HEK293 (cell line): ENCODE results near the gene TMEM45A.

ENCODE experiments used
- CTCF ChIA-PET: fragments of 350-600 bp; formaldehyde crosslinking; extraction: SDS; loops from one replicate; lab custom pipeline; 2021; ENCODE audit warnings: antibody characterized with exemption; lab: Yijun Ruan, JAX
- POLR2A ChIA-PET: fragments of 300-600 bp; formaldehyde crosslinking; extraction: SDS; loops from one replicate; lab custom pipeline; 2020; ENCODE audit warnings: antibody characterized with exemption, inconsistent platforms; lab: Yijun Ruan, JAX
- H3K27ac ChIP-seq: fragments of 200-500 bp; sonication (Bioruptor generic); 2 replicates; pipeline ENCODE4 v1.5.1; 2014; ENCODE audit warnings: low read depth, low read length, control low read depth, inconsistent platforms; ENCODE audit errors: extremely low read depth
- H3K36me3 ChIP-seq, 2 experiments: fragments of 200-500 bp in 1 of 2; sonication (Bioruptor generic) in 1 of 2; 1 replicate in 1 of 2; 2 replicates in 1 of 2; pipeline ENCODE4 v1.5.1; 2014 to 2017; ENCODE audit warnings: inconsistent platforms in 2 of 2, low read length in 2 of 2; ENCODE audit not compliant: control insufficient read depth in 2 of 2, insufficient read depth in 1 of 2
- H3K4me1 ChIP-seq: fragments of 200-500 bp; sonication (Bioruptor generic); 2 replicates; pipeline ENCODE4 v1.5.1; 2014; ENCODE audit warnings: mild to moderate bottlenecking, low read length, inconsistent platforms; ENCODE audit not compliant: control insufficient read depth, insufficient read depth
- H3K4me3 ChIP-seq: 2 replicates; pipeline ENCODE4 v1.5.1; 2011; ENCODE audit warnings: low read depth, mild to moderate bottlenecking, control low read depth, low read length, moderate library complexity
- H3K9me3 ChIP-seq: fragments of 200-500 bp; sonication (Bioruptor generic); 2 replicates; pipeline ENCODE4 v1.5.1; 2014; ENCODE audit warnings: low read depth, low read length, inconsistent platforms; ENCODE audit not compliant: control insufficient read depth, insufficient read depth
- ATF2 ChIP-seq: fragments of 450-650 bp; formaldehyde crosslinking; IDR thresholded peaks from 2 replicates; pipeline ENCODE4 v1.5.1; 2016; ENCODE audit warnings: missing biosample characterization, missing genetic modification characterization, low read depth
- GLI2 ChIP-seq: fragments of 450-650 bp; formaldehyde crosslinking; IDR thresholded peaks from 2 replicates; pipeline ENCODE4; 2017; ENCODE audit warnings: missing biosample characterization, missing genetic modification characterization, low read depth, borderline replicate concordance
- GLI4 ChIP-seq: fragments of 450-650 bp; formaldehyde crosslinking; IDR thresholded peaks from 2 replicates; pipeline ENCODE4 v1.5.1; 2016; ENCODE audit warnings: missing biosample characterization, missing genetic modification characterization
- GLIS1 ChIP-seq: fragments of 450-650 bp; formaldehyde crosslinking; IDR thresholded peaks from 2 replicates; pipeline ENCODE4 v1.5.1; 2016; ENCODE audit warnings: missing biosample characterization, missing genetic modification characterization
- OSR2 ChIP-seq: fragments of 450-650 bp; formaldehyde crosslinking; IDR thresholded peaks from 2 replicates; pipeline ENCODE4 v1.5.1; 2016; ENCODE audit warnings: missing biosample characterization, missing genetic modification characterization
- PRDM2 ChIP-seq: fragments of 450-650 bp; formaldehyde crosslinking; IDR thresholded peaks from 2 replicates; pipeline ENCODE4 v1.5.1; 2016; ENCODE audit warnings: missing biosample characterization, missing genetic modification characterization, borderline replicate concordance
- ZNF121 ChIP-seq: fragments of 450-650 bp; formaldehyde crosslinking; IDR thresholded peaks from 2 replicates; pipeline ENCODE4 v1.5.1; 2016; ENCODE audit warnings: missing biosample characterization, missing genetic modification characterization
- ZNF155 ChIP-seq: fragments of 450-650 bp; formaldehyde crosslinking; IDR thresholded peaks from 2 replicates; pipeline ENCODE4 v1.5.1; 2016; ENCODE audit warnings: missing biosample characterization, missing genetic modification characterization
- ZNF2 ChIP-seq: fragments of 450-650 bp; formaldehyde crosslinking; IDR thresholded peaks from 2 replicates; pipeline ENCODE4 v1.5.1; 2016; ENCODE audit warnings: missing biosample characterization, missing genetic modification characterization
- ZNF292 ChIP-seq: fragments of 450-650 bp; formaldehyde crosslinking; IDR thresholded peaks from 2 replicates; pipeline ENCODE4 v1.5.1; 2016; ENCODE audit warnings: low read depth, missing biosample characterization, missing genetic modification characterization, borderline replicate concordance
- ZNF335 ChIP-seq: fragments of 450-650 bp; formaldehyde crosslinking; conservative IDR thresholded peaks from 2 replicates; pipeline ENCODE4 v1.5.1; 2016; ENCODE audit warnings: missing biosample characterization, missing genetic modification characterization
- ZNF394 ChIP-seq: fragments of 450-650 bp; formaldehyde crosslinking; IDR thresholded peaks from 2 replicates; pipeline ENCODE4 v1.5.1; 2016; ENCODE audit warnings: missing biosample characterization, missing genetic modification characterization, mild to moderate bottlenecking, moderate library complexity, borderline replicate concordance
- ZNF404 ChIP-seq: fragments of 450-650 bp; formaldehyde crosslinking; IDR thresholded peaks from 2 replicates; pipeline ENCODE4 v1.5.1; 2017; ENCODE audit warnings: missing biosample characterization, missing genetic modification characterization
- ZNF529 ChIP-seq: fragments of 450-650 bp; formaldehyde crosslinking; IDR thresholded peaks from 2 replicates; pipeline ENCODE4 v1.5.1; 2017; ENCODE audit warnings: missing genetic modification characterization, missing biosample characterization; ENCODE audit not compliant: insufficient replicate concordance
- ZNF530 ChIP-seq: fragments of 450-650 bp; formaldehyde crosslinking; IDR thresholded peaks from 2 replicates; pipeline ENCODE4 v1.5.1; 2016; ENCODE audit warnings: low read depth, missing biosample characterization, missing genetic modification characterization
- ZNF701 ChIP-seq: fragments of 450-650 bp; formaldehyde crosslinking; IDR thresholded peaks from 2 replicates; pipeline ENCODE4 v1.5.1; 2016; ENCODE audit warnings: missing biosample characterization, missing genetic modification characterization
- ZNF76 ChIP-seq: fragments of 450-650 bp; formaldehyde crosslinking; IDR thresholded peaks from 2 replicates; pipeline ENCODE4; 2016; ENCODE audit warnings: low read depth, missing biosample characterization, missing genetic modification characterization, borderline replicate concordance
- ZNF785 ChIP-seq: fragments of 450-650 bp; formaldehyde crosslinking; IDR thresholded peaks from 2 replicates; pipeline ENCODE4 v1.5.1; 2016; ENCODE audit warnings: missing biosample characterization, missing genetic modification characterization
- ZNF792 ChIP-seq: fragments of 450-650 bp; formaldehyde crosslinking; IDR thresholded peaks from 2 replicates; pipeline ENCODE4 v1.5.1; 2016; ENCODE audit warnings: missing biosample characterization, missing genetic modification characterization
- ZSCAN18 ChIP-seq: fragments of 450-650 bp; formaldehyde crosslinking; IDR thresholded peaks from 2 replicates; pipeline ENCODE4 v1.5.1; 2016; ENCODE audit warnings: missing biosample characterization, missing genetic modification characterization

Gene TMEM45A

GRCh38 chr3:100553618-100554372 lies 61.4 kb downstream of the TMEM45A start:
- no peaks in the 10 kb centered on the region for H3K36me3 ChIP-seq
- POLR2A ChIA-PET: no interaction called here
- CTCF ChIA-PET: no interaction called here
- no peaks in the 10 kb centered on the region for H3K9me3 ChIP-seq
- no peak overlapping the region for H3K27ac ChIP-seq
- no peak for TF ChIP-seq GLI4 (tag by site-specific recombination)
- no peak for TF ChIP-seq ZNF155 (tag by site-specific recombination)
- TF ChIP-seq ZNF792 (tag by site-specific recombination): no peak
- no peak for TF ChIP-seq GLI2
- TF ChIP-seq ATF2 (tag by site-specific recombination): no peak
- TF ChIP-seq ZNF292: no peak
- TF ChIP-seq GLIS1 (tag by site-specific recombination): no peak
- no peak for TF ChIP-seq ZNF121 (tag by site-specific recombination)
- TF ChIP-seq OSR2 (tag by site-specific recombination): no peak
- H3K4me3 ChIP-seq: no peak overlapping the region
- no peaks in the 10 kb centered on the region for H3K4me1 ChIP-seq

- ChIA-PET CTCF (no interaction called here), POLR2A (no interaction called here)
- Histone ChIP-seq H3K4me1 (no peaks in the 10 kb centered on the region), H3K27ac (no peak overlapping the region), H3K9me3 (no peaks in the 10 kb centered on the region), H3K36me3 (no peaks in the 10 kb centered on the region), H3K4me3 (no peak overlapping the region)
- TF ChIP-seq ZSCAN18: no peak
- TF ChIP-seq ZNF529: no peak
- TF ChIP-seq ZNF785 (tag by site-specific recombination): no peak
- no peak for TF ChIP-seq ZNF404 (tag by site-specific recombination)
- TF ChIP-seq ZNF530: no peak
- TF ChIP-seq ZNF701 (tag by site-specific recombination): no peak
- no peak for TF ChIP-seq ZNF76
- no peak for TF ChIP-seq ZNF2 (tag by site-specific recombination)
- TF ChIP-seq PRDM2 (tag by site-specific recombination): no peak
- TF ChIP-seq ZNF335: no peak
- TF ChIP-seq ZNF394 (tag by site-specific recombination): no peak
Measured at GRCh38 chr3:100554373-100554676, 61.9 kb downstream of the TMEM45A start.
